Activated CD4-positive, alpha-beta T cell treated with anti-CD3 and anti-CD28 coated beads for 36 hours (primary cell): ENCODE measurements around the gene STUB1. TPM values are rescaled to one million over a fixed set of nuclear protein-coding genes. Genes with fewer than 3 reads are reported as not detected.

ENCODE experiments used
- ATAC-seq: fragments of 200-7000 bp; cut with Tn5 transposase; one replicate; pipeline ENCODE4 v1.10.0; 2021; ENCODE audit warnings: mild to moderate bottlenecking, moderate library complexity
- CTCF ChIA-PET: fragments of 350-600 bp; sonication (Branson Sonifier 250); formaldehyde crosslinking; loops from one replicate; lab custom pipeline; 2021; ENCODE audit warnings: antibody characterized with exemption; lab: Charles Lee
- POLR2A ChIA-PET: fragments of 350-600 bp; sonication (Branson Sonifier 250); formaldehyde crosslinking; loops from one replicate; lab custom pipeline; 2021; ENCODE audit warnings: antibody characterized with exemption, inconsistent platforms; lab: Charles Lee
- DNase-seq: peaks from one replicate; pipeline ENCODE4 v3.0.0-alpha.2; 2020
- H3K27ac Mint-ChIP-seq: one replicate; pipeline ENCODE4 v1.8.0; 2021; ENCODE audit warnings: mixed read lengths
- H3K27me3 Mint-ChIP-seq: one replicate; pipeline ENCODE4 v1.8.0; 2021; ENCODE audit warnings: mixed read lengths
- H3K36me3 Mint-ChIP-seq: one replicate; pipeline ENCODE4 v1.8.0; 2021; ENCODE audit warnings: low read depth, mixed read lengths
- H3K4me1 Mint-ChIP-seq: one replicate; pipeline ENCODE4 v1.8.0; 2021; ENCODE audit warnings: mixed read lengths
- H3K4me3 Mint-ChIP-seq: one replicate; pipeline ENCODE4 v1.8.0; 2021; ENCODE audit warnings: mild to moderate bottlenecking, moderate library complexity, mixed read lengths
- H3K9me3 Mint-ChIP-seq: one replicate; pipeline ENCODE4 v1.8.0; 2021; ENCODE audit warnings: low read depth, mixed read lengths
- intact Hi-C, 2 experiments: fragments of 100-400 bp; cut with DNase I in 1 of 2; cut with micrococcal nuclease in 1 of 2; formaldehyde crosslinking; loops; one replicate each; pipeline versions ENCODE4 v1.14.2 to v1.15.1; 2022 to 2024; cut with DNase I, micrococcal nuclease
- total RNA-seq, 2 experiments: library from RNA; stranded (reverse); gene quantifications; one replicate each; pipeline ENCODE4 v1.2.3, GENCODE V29; 2021

The STUB1 gene
- total RNA-seq, 2 experiments from 2014 or later, result 61.1 to 67.0 TPM

DNA sequence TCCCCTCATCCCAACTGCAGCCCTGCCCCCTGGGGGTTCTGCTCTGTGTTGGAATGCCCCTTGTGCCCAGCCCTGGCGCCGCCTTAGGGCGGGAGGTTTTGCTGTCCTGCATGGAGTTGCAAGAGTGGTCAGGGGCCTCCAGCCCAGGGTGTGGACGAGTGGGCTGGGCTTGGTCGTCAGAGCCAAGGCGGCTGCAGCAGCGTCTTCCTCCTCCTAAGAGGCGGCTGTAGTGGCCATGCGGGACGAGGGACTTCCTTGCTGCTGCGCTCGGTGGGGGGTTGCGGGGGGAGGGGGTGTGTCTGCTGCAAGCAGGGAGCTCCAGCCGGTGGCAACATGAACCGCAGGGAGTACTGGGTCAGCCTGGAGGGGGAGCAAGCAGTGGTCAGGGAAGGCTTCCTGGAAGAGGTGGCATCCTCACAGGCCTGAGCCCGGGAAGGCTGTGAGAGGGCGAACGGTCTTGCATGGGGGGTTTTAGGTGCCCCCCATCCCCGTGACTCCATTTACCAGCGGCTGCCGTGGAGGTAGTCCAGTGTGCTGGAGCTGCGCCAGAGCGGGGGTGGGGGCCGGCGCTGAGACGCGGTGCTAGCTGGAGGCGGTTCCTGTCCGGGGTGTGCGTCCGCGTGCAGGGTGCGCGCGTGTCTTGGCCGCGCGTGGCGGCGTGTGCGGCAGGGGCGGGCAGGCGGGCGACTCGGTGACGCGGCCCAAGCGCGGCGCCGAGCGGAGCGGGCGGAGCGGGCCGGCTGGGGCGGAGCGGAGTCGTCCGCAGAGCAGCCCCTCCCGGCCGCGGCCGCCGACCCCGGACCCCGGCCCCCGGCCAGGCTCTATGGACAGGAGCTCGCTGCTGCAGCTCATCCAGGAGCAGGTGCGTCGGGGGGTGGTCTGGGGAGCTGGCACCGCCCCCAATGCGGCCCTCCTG lies 5.0 kb upstream of the STUB1 start, which contains the start of gene RHBDL1:
Gene RHBDL1 (plus strand): TSS at position 704 of the 916 bp plus-strand sequence. CDS start 120 bp downstream, at position 824.
- intact Hi-C loops, result no loop called here
- ChIA-PET POLR2A (no interaction called here), CTCF (interaction anchor here (1.2 kb wide), 1 partner anchor 39 kb away, joined by 3 read pairs; the partner anchor contains the start of gene METTL26)
- DNase-seq (peak; percentile 45), ATAC-seq (no peak)
- Mint-ChIP-seq H3K36me3 (peaks cover 10% of the 10 kb centered on the region), H3K4me3 (no peak within 1 kb of the TSS), H3K9me3 (no peaks in the 10 kb centered on the region), H3K27me3 (peaks cover 2% of the 10 kb centered on the region), H3K27ac (no peak within 1 kb of the TSS), H3K4me1 (peaks cover 11% of the 10 kb centered on the region)

DNA sequence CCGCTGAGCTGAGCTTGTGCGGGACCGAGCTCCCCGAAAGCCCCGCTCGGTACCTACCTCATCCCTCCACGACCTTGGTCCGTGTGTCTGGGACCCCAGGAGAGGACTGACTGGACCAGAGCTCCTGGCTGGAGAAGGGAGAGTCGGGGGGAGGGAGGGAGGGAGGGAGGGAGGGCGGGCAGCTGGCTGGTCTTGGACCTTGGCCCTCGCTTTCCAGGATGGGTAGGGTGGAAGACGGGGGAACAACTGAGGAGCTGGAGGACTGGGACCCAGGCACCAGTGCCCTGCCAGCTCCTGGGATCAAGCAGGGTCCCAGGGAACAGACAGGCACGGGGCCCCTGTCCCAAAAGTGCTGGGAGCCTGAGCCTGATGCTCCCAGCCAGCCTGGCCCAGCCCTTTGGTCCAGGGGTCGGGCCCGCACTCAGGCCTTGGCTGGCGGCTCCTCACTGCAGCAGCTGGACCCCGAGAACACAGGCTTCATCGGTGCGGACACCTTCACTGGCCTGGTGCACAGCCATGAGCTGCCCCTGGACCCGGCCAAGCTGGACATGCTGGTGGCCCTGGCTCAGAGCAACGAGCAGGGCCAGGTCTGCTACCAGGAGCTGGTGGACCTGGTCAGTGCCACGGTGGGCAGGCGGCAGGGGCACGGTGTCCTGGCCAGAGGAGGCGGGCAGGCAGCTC lies 4.2 kb upstream of the STUB1 start:
- POLR2A ChIA-PET, result no interaction called here
- ATAC-seq, result no peak
- no peak overlapping the region for H3K4me3 Mint-ChIP-seq
- CTCF ChIA-PET, result interaction anchor here (1.2 kb wide), 1 partner anchor 39 kb away, joined by 3 read pairs; the partner anchor contains the start of gene METTL26
- H3K27ac Mint-ChIP-seq, result no peak overlapping the region
- peaks cover 9% of the 10 kb centered on the region for H3K36me3 Mint-ChIP-seq
- H3K27me3 Mint-ChIP-seq, result peaks cover 2% of the 10 kb centered on the region
- intact Hi-C loops, result no loop called here
- no peak for DNase-seq
- peaks cover 12% of the 10 kb centered on the region for H3K4me1 Mint-ChIP-seq
- H3K9me3 Mint-ChIP-seq, result no peaks in the 10 kb centered on the region

DNA sequence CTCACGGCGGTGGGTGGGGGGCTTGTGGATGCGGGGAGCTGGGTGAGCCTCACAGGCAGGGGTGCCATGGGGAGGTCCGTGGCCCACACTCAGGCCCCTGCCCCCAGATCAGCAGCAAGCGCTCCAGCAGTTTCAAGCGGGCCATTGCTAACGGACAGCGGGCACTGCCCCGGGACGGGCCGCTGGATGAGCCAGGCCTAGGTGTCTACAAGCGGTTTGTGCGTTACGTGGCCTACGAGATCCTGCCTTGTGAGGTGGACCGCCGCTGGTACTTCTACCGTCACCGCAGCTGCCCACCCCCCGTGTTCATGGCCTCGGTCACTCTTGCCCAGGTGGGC lies 3.7 kb upstream of the STUB1 start:
- POLR2A ChIA-PET, result no interaction called here

DNA sequence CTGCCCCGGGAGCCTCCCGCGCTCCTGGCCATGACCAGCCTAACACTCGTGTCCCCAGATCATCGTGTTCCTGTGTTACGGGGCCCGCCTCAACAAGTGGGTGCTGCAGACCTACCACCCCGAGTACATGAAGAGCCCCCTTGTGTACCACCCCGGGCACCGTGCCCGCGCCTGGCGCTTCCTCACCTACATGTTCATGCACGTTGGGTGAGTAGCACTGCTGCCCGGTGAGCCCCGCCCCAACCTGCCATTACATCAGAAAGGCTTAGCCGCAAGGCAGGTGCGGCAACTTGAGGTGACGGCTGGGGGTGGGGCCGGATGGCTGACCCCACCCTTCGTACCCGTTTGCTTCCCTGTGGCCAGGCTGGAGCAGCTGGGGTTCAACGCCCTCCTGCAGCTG lies 3.3 kb upstream of the STUB1 start:
- H3K36me3 Mint-ChIP-seq, result peaks cover 14% of the 10 kb centered on the region
- H3K4me1 Mint-ChIP-seq, result peaks cover 21% of the 10 kb centered on the region
- no peak overlapping the region for H3K27ac Mint-ChIP-seq
- DNase-seq, result no peak
- no peak for ATAC-seq
- ChIA-PET CTCF (no interaction called here), POLR2A (no interaction called here)
- no peak overlapping the region for H3K4me3 Mint-ChIP-seq
- intact Hi-C loops, result no loop called here
- H3K9me3 Mint-ChIP-seq, result no peaks in the 10 kb centered on the region
- peaks cover 2% of the 10 kb centered on the region for H3K27me3 Mint-ChIP-seq

More for the DNA sequence above, 3.7 kb upstream of the STUB1 start:
- ATAC-seq (no peak), DNase-seq (no peak)
- H3K9me3 Mint-ChIP-seq, result no peaks in the 10 kb centered on the region
- CTCF ChIA-PET, result interaction anchor here (1.2 kb wide), 1 partner anchor 40 kb away, joined by 3 read pairs; the partner anchor contains the start of gene METTL26
- H3K36me3 Mint-ChIP-seq, result peaks cover 11% of the 10 kb centered on the region
- H3K4me3 Mint-ChIP-seq, result no peak overlapping the region
- H3K27ac Mint-ChIP-seq, result no peak overlapping the region
- peaks cover 17% of the 10 kb centered on the region for H3K4me1 Mint-ChIP-seq
- peaks cover 2% of the 10 kb centered on the region for H3K27me3 Mint-ChIP-seq
- intact Hi-C loops, result no loop called here

DNA sequence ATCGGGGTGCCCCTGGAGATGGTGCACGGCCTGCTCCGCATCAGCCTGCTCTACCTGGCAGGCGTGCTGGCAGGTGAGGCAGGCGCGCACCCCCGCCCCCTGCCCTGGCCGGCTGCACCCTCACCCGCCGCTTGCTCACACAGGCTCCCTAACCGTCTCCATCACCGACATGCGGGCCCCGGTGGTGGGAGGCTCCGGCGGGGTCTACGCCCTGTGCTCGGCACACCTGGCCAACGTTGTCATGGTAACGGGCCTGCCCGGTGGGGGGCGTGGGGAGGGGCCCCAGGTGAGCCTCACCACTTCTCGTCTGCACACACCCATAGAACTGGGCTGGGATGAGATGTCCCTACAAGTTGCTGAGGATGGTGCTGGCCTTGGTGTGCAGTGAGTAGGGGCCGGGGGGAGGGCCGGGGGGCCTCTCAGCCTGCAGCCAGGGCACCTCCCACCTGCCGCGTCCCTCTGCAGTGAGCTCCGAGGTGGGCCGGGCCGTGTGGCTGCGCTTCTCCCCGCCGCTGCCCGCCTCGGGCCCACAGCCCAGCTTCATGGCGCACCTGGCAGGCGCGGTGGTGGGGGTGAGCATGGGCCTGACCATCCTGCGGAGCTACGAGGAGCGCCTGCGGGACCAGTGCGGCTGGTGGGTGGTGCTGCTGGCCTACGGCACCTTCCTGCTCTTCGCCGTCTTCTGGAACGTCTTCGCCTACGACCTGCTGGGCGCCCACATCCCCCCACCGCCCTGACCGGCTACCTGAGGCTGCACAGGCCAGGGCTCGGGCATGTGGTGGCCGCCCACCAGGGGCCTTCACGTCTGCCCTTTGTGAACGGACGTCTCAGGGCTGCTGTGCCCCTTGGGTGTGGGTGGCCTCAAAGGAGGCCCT lies 2.7 kb upstream of the STUB1 start:
- POLR2A ChIA-PET, result interaction anchor here (0.5 kb wide), 1 partner anchor 285 kb away, joined by 4 read pairs; no protein-coding TSS in a partner anchor

DNA sequence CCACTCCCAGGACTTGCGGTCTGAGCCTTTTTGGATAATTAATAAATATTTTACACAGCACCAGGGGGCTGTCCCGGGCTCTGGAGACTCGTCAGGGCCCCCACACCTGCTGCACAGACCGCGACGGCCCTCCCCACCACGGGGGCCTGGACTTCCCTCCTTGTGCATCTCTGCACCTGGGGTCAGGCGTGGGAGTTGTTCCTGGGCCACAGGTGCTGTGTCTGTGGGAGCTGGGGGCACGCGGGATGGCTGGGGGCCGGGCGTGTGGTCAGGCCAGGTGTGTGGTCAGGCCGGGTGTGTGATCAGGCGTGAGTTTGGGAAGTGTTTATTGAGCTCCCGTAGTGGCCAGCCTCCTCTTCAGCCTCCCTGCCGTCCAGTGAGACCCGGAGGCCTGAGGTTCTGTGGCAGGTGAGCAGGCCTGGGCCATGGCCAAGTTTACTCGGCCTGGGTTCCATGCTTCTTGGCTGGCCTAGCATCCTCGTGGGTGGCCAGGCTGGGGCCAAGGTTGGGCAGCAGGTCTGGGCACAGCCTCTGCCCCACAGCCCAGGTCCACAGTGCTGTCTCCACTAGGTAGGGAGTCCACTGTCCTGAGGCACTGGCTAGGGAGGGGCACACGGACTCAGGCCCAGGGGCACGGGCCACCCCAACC lies 1.9 kb upstream of the STUB1 start:
- intact Hi-C loops, result no loop called here
- Mint-ChIP-seq H3K36me3 (peaks cover 18% of the 10 kb centered on the region), H3K4me3 (no peak overlapping the region), H3K27ac (no peak overlapping the region), H3K27me3 (peaks cover 2% of the 10 kb centered on the region), H3K9me3 (no peaks in the 10 kb centered on the region), H3K4me1 (peaks cover 35% of the 10 kb centered on the region)
- ChIA-PET POLR2A (interaction anchor here (1.0 kb wide), 1 partner anchor 110 kb away, joined by 4 read pairs; the partner anchor contains the start of genes CHTF18 and RPUSD1), CTCF (interaction anchor here (0.7 to 0.8 kb wide), 2 partner anchors 8 to 10 kb away, joined by 3 to 5 read pairs; partner anchors contain the start of gene RHOT2)
- no peak for ATAC-seq
- no peak for DNase-seq

More for the DNA sequence above, 2.7 kb upstream of the STUB1 start:
- intact Hi-C loops, result no loop called here
- Mint-ChIP-seq H3K36me3 (peaks cover 18% of the 10 kb centered on the region), H3K4me3 (no peak overlapping the region), H3K4me1 (peaks cover 27% of the 10 kb centered on the region), H3K27ac (no peak overlapping the region), H3K9me3 (no peaks in the 10 kb centered on the region), H3K27me3 (peaks cover 2% of the 10 kb centered on the region)
- CTCF ChIA-PET, result no interaction called here
- DNase-seq (no peak), ATAC-seq (no peak)

DNA sequence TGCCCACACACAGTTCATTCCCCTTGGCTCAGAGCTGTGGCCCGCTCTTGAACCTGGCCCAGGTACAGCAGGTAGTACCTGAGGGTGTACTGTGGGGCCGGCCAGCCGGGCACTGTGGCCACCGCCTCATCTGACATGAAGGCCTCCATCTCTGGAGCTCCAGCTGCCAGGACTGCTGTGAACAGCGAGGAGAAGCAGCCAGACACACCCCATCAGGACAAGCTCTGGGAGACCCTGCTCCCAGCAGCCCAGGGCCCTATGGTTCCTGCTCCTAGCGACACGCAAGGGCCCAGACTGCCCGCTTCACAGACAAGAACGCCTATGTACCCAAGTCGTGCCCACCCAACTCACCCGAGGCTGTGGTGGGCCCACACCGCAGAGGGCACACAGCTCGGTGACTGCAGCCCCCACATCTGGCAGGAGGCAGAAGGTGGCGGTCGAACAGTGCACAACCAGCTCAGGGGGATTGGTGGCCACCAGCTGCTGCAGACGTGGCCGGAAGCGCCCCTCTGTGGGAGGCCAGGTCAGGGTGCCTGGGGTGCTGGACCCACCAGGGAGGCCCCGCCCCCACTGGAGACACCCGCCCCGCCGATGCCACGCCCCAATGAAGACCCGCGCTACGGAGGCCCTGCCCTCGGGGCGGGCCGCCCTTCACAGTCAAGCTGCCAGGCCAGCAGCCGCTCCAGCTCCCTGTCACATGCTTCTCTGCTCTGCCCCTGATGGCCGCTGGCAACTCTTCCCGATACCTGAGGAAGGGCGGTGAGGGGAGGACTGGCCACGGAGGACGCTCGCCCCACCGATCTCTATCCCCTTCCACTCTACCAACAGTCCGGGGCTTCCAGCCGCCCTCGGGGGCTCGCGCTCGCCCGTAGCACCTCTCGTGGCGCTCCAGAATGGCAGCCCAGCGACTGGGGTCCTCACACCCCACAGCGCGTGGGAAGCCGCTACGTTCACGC lies 1.1 kb upstream of the STUB1 start:
- intact Hi-C loops, result loop anchor here in 1 of 2 experiments (1.0 kb wide), 4 partner anchors 11 to 327 kb away; partner anchors contain the start of genes AXIN1, MCRIP2 and RHOT2
- ATAC-seq, result peak; percentile 9
- peaks cover 36% of the 10 kb centered on the region for H3K4me1 Mint-ChIP-seq
- ChIA-PET CTCF (interaction anchor here (0.7 to 0.8 kb wide), 2 partner anchors 9 to 11 kb away, joined by 3 to 5 read pairs; partner anchors contain the start of gene RHOT2), POLR2A (interaction anchor here (1.0 kb wide), 2 partner anchors 109 to 741 kb away, joined by 3 to 4 read pairs; partner anchors contain the start of genes CHTF18, RPUSD1 and UQCC4)
- H3K36me3 Mint-ChIP-seq, result peaks cover 20% of the 10 kb centered on the region
- peak overlapping the region; percentile 33 for H3K27ac Mint-ChIP-seq
- H3K27me3 Mint-ChIP-seq, result peaks cover 2% of the 10 kb centered on the region
- peak overlapping the region; percentile 76 for H3K4me3 Mint-ChIP-seq
- H3K9me3 Mint-ChIP-seq, result no peaks in the 10 kb centered on the region
- peak; percentile 72 for DNase-seq

DNA sequence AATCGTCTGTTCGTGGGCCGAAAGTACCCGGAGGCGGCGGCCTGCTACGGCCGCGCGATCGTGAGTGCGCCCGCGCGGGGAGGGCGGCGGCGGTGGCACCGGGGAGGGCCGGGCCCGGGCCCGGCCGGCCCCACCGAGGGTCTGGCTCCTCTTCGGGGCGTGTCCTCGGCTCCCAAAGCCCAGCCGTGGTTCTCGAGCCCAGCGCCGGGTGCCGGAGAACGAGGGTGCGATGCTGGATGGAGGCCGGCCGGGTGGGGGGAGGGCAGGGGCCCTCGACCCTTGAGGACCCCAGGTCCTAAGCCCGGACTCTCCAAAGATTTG lies 375 bp downstream of the STUB1 start:
- ATAC-seq (no peak), DNase-seq (no peak)
- Mint-ChIP-seq H3K27me3 (no peaks in the 10 kb centered on the region), H3K4me3 (peak overlapping the region; percentile 76), H3K27ac (peak overlapping the region; percentile 47), H3K9me3 (no peaks in the 10 kb centered on the region), H3K4me1 (peaks cover 35% of the 10 kb centered on the region), H3K36me3 (peaks cover 24% of the 10 kb centered on the region)
- intact Hi-C loops, result loop anchor here (1.0 to 5.0 kb wide), 12 partner anchors 10 to 1092 kb away; partner anchors contain the start of genes METTL26 (in 2 of the 2), ANTKMT (in 1 of the 2), CAPN15 (in 1 of the 2) and CHTF18 (in 1 of the 2)
- CTCF ChIA-PET, result interaction anchor here (1.0 kb wide), 1 partner anchor 37 kb away, joined by 4 read pairs; no protein-coding TSS in a partner anchor
- POLR2A ChIA-PET, result no interaction called here

DNA sequence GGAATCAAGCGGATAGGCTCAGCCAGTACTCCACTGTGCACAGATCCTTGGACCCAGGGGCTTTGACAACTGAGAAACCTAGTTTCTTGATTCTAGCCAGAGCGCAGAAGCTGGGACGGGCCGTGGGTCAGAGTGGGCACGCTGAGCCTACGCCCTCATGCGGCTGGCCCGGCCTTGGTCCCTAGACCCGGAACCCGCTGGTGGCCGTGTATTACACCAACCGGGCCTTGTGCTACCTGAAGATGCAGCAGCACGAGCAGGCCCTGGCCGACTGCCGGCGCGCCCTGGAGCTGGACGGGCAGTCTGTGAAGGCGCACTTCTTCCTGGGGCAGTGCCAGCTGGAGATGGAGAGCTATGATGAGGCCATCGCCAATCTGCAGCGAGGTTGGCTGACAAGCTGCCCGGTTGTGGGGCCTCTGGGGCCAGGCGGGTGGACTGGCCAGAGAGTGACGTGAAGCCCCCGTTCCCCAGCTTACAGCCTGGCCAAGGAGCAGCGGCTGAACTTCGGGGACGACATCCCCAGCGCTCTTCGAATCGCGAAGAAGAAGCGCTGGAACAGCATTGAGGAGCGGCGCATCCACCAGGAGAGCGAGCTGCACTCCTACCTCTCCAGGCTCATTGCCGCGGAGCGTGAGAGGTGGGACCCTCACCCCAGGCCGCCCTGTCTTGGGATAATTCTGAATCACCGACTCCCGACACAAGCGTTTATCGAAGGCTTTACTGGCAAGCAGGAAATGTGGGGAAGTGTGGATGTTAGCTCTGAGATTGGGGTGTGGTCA lies 946 bp downstream of the STUB1 start:
- H3K4me3 Mint-ChIP-seq, result peak overlapping the region; percentile 76
- POLR2A ChIA-PET, result no interaction called here
- H3K27me3 Mint-ChIP-seq, result no peaks in the 10 kb centered on the region
- peaks cover 28% of the 10 kb centered on the region for H3K36me3 Mint-ChIP-seq
- intact Hi-C loops, result loop anchor here (1.0 to 5.0 kb wide), 12 partner anchors 9 to 1091 kb away; partner anchors contain the start of genes METTL26 (in 2 of the 2), ANTKMT (in 1 of the 2), CAPN15 (in 1 of the 2) and CHTF18 (in 1 of the 2)
- ATAC-seq (no peak), DNase-seq (peak; percentile 40)
- no peaks in the 10 kb centered on the region for H3K9me3 Mint-ChIP-seq
- CTCF ChIA-PET, result interaction anchor here (0.6 to 1.0 kb wide), 2 partner anchors 38 to 59 kb away, joined by 4 read pairs; no protein-coding TSS in a partner anchor
- peak overlapping the region; percentile 47 for H3K27ac Mint-ChIP-seq
- peaks cover 36% of the 10 kb centered on the region for H3K4me1 Mint-ChIP-seq
